Measurements from ENCODE around the gene HSPB1.
"Not testable (repeated sequence)": the region's sequence is repeated elsewhere in the genome, so short reads cannot be mapped to it uniquely, and the experiment has no call there.

The HSPB1 gene

GRCh38 chr7:76293407-76293901, 9.0 kb upstream of the HSPB1 start:
- no peak overlapping the region for H3K4me3 ChIP-seq (ENCODE audit: low read depth, low read length)
- H3K27ac ChIP-seq (ENCODE audit: low read depth, low read length) = no peak overlapping the region
- H3K9me3 ChIP-seq (ENCODE audit: control insufficient read depth, insufficient read depth, low read length) = no peaks in the 10 kb centered on the region
- no peak overlapping the region for H3K9ac ChIP-seq (ENCODE audit: low read depth, low read length)
- peaks cover 22% of the 10 kb centered on the region for H3K4me1 ChIP-seq (ENCODE audit: control insufficient read depth, insufficient read depth, low read length)
- H3K36me3 ChIP-seq (ENCODE audit: control insufficient read depth, insufficient read depth, low read length) = no peaks in the 10 kb centered on the region
- H3K27me3 ChIP-seq (ENCODE audit: control insufficient read depth, insufficient read depth, low read length) = no peaks in the 10 kb centered on the region

DNA sequence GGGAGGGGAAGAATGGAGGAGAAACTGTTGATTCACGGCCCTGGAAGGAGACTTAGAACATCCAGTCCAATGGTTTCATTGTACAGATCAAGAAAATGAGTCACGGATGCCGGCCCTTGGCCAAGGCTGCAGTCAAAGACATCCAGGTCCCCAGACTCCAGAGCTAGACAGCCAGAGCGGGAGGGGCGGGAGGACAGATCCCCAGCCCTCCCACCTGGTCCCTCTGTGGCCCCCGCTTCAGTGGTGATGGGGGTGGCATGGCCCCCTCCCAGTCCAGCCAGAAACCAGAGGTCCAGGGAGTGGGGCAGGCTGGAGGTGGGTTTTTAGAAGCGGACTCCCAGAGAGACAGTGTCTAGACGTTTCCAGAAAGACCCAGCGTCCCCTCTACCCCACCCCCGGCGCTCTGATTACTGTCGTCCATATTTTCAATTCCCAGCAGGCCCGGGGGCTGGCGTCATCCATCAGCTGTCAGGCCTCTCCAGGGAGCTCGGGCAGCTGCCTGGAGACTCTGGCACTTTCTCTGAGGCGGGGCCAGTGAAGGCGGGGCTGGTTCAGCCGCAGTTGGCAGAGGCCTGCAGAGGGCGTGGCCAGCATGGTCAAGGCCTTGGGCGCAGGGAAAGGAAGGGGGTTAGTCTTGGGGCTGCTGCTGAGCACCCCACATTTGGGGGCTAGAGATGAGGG, 8.0 kb upstream of the HSPB1 start:
- Histone ChIP-seq H3K27ac (ENCODE audit: low read depth, low read length) (no peak overlapping the region), H3K4me1 (ENCODE audit: control insufficient read depth, insufficient read depth, low read length) (peaks cover 22% of the 10 kb centered on the region), H3K36me3 (ENCODE audit: control insufficient read depth, insufficient read depth, low read length) (no peaks in the 10 kb centered on the region), H3K4me3 (ENCODE audit: low read depth, low read length) (no peak overlapping the region), H3K9me3 (ENCODE audit: control insufficient read depth, insufficient read depth, low read length) (no peaks in the 10 kb centered on the region), H3K9ac (ENCODE audit: low read depth, low read length) (no peak overlapping the region), H3K27me3 (ENCODE audit: control insufficient read depth, insufficient read depth, low read length) (no peaks in the 10 kb centered on the region)

GRCh38 chr7:76296743-76297740, 5.4 kb upstream of the HSPB1 start:
- H3K27ac ChIP-seq (ENCODE audit: low read depth, low read length) = no peak overlapping the region
- no peaks in the 10 kb centered on the region for H3K9me3 ChIP-seq (ENCODE audit: control insufficient read depth, insufficient read depth, low read length)
- no peaks in the 10 kb centered on the region for H3K36me3 ChIP-seq (ENCODE audit: control insufficient read depth, insufficient read depth, low read length)
- H3K4me3 ChIP-seq (ENCODE audit: low read depth, low read length) = no peak overlapping the region
- H3K4me1 ChIP-seq (ENCODE audit: control insufficient read depth, insufficient read depth, low read length) = peaks cover 9% of the 10 kb centered on the region; the same call in 1 of the 2 replicates
- H3K9ac ChIP-seq (ENCODE audit: low read depth, low read length) = no peak overlapping the region
- H3K27me3 ChIP-seq (ENCODE audit: control insufficient read depth, insufficient read depth, low read length) = peaks cover 8% of the 10 kb centered on the region

- H3K36me3 ChIP-seq (ENCODE audit: control insufficient read depth, insufficient read depth, low read length) = peaks cover 6% of the 10 kb centered on the region; the same call in 1 of the 2 replicates
- H3K27ac ChIP-seq (ENCODE audit: low read depth, low read length) = no peak overlapping the region
- H3K4me1 ChIP-seq (ENCODE audit: control insufficient read depth, insufficient read depth, low read length) = peaks cover 8% of the 10 kb centered on the region; the same call in 1 of the 2 replicates
Observed at GRCh38 chr7:76300166-76300731, 2.2 kb upstream of the HSPB1 start.

GRCh38 chr7:76301000-76301399, 1.5 kb upstream of the HSPB1 start:
- no peaks in the 10 kb centered on the region for H3K9me3 ChIP-seq (ENCODE audit: control insufficient read depth, insufficient read depth, low read length)
- H3K9ac ChIP-seq (ENCODE audit: low read depth, low read length) = no peak overlapping the region
- H3K27me3 ChIP-seq (ENCODE audit: control insufficient read depth, insufficient read depth, low read length) = peaks cover 10% of the 10 kb centered on the region
- peaks cover 8% of the 10 kb centered on the region; the same call in 1 of the 2 replicates for H3K4me1 ChIP-seq (ENCODE audit: control insufficient read depth, insufficient read depth, low read length)
- peaks cover 6% of the 10 kb centered on the region; the same call in 1 of the 2 replicates for H3K36me3 ChIP-seq (ENCODE audit: control insufficient read depth, insufficient read depth, low read length)
- no peak overlapping the region for H3K4me3 ChIP-seq (ENCODE audit: low read depth, low read length)
- H3K27ac ChIP-seq (ENCODE audit: low read depth, low read length) = no peak overlapping the region

More at GRCh38 chr7:76300166-76300731, 2.2 kb upstream of the HSPB1 start:
- Histone ChIP-seq H3K27me3 (ENCODE audit: control insufficient read depth, insufficient read depth, low read length) (peaks cover 10% of the 10 kb centered on the region), H3K4me3 (ENCODE audit: low read depth, low read length) (no peak overlapping the region), H3K9ac (ENCODE audit: low read depth, low read length) (no peak overlapping the region), H3K9me3 (ENCODE audit: control insufficient read depth, insufficient read depth, low read length) (no peaks in the 10 kb centered on the region)

- Histone ChIP-seq H3K27ac (ENCODE audit: low read depth, low read length) (peak overlapping the region; percentile 55), H3K9ac (ENCODE audit: low read depth, low read length) (no peak overlapping the region)
Observed at GRCh38 chr7:76303202-76304147, 1.0 kb downstream of the HSPB1 start.

GRCh38 chr7:76304888-76305375, 2.5 kb downstream of the HSPB1 start:
- Histone ChIP-seq H3K27ac (ENCODE audit: low read depth, low read length) (no peak overlapping the region), H3K4me3 (ENCODE audit: low read depth, low read length) (no peak overlapping the region)

More at GRCh38 chr7:76303202-76304147, 1.0 kb downstream of the HSPB1 start:
- peaks cover 13% of the 10 kb centered on the region; the same call in 1 of the 2 replicates for H3K4me1 ChIP-seq (ENCODE audit: control insufficient read depth, insufficient read depth, low read length)
- peaks cover 10% of the 10 kb centered on the region for H3K27me3 ChIP-seq (ENCODE audit: control insufficient read depth, insufficient read depth, low read length)
- H3K36me3 ChIP-seq (ENCODE audit: control insufficient read depth, insufficient read depth, low read length) = peaks cover 6% of the 10 kb centered on the region; the same call in 1 of the 2 replicates
- H3K9me3 ChIP-seq (ENCODE audit: control insufficient read depth, insufficient read depth, low read length) = no peaks in the 10 kb centered on the region
- peak overlapping the region; percentile 70 for H3K4me3 ChIP-seq (ENCODE audit: low read depth, low read length)

GRCh38 chr7:76308874-76309273, 6.4 kb downstream of the HSPB1 start:
- H3K9me3 ChIP-seq (ENCODE audit: control insufficient read depth, insufficient read depth, low read length); H3K27ac ChIP-seq (ENCODE audit: low read depth, low read length): not testable (repeated sequence)

More at GRCh38 chr7:76304888-76305375, 2.5 kb downstream of the HSPB1 start:
- Histone ChIP-seq H3K4me1 (ENCODE audit: control insufficient read depth, insufficient read depth, low read length) (peaks cover 13% of the 10 kb centered on the region; the same call in 1 of the 2 replicates), H3K9me3 (ENCODE audit: control insufficient read depth, insufficient read depth, low read length) (no peaks in the 10 kb centered on the region), H3K9ac (ENCODE audit: low read depth, low read length) (no peak overlapping the region), H3K36me3 (ENCODE audit: control insufficient read depth, insufficient read depth, low read length) (peaks cover 6% of the 10 kb centered on the region; the same call in 1 of the 2 replicates), H3K27me3 (ENCODE audit: control insufficient read depth, insufficient read depth, low read length) (peaks cover 10% of the 10 kb centered on the region)

DNA sequence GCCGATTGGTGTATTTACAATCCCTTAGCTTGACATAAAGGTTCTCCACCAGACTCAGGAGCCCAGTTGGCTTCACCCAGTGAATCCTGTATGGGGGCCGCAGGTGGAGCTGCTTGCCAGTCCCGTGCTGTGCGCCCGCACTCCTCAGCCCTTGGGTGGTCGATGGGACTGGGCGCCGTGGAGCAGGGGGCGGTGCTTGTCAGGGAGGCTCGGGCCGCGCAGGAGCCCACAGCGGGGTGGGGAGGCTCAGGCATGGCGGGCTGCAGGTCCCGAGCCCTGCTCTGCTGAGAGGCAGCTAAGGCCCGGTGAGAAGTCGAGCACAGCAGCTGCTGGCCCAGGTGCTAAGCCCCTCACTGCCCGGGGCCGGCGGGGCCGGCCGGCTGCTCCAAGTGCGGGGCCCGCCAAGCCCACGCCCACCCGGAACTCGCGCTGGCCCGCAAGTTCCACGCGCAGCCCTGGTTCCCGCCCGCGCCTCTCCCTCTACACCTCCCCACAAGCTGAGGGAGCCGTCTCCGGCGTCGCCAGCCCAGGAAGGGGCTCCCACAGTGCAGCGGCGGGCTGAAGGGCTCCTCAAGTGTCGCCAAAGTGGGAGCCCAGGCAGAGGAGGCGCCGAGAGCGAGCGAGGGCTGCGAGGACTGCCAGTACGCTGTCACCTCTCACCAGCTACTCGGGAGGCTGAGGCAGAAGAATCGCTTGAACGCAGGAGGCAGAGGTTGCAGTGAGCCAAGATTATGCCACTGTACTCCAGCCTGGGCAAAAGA, 7.0 kb downstream of the HSPB1 start:
- not testable (repeated sequence) for H3K9ac ChIP-seq (ENCODE audit: low read depth, low read length); H3K4me3 ChIP-seq (ENCODE audit: low read depth, low read length); H3K27ac ChIP-seq (ENCODE audit: low read depth, low read length); H3K27me3 ChIP-seq (ENCODE audit: control insufficient read depth, insufficient read depth, low read length); H3K4me1 ChIP-seq (ENCODE audit: control insufficient read depth, insufficient read depth, low read length); H3K36me3 ChIP-seq (ENCODE audit: control insufficient read depth, insufficient read depth, low read length); H3K9me3 ChIP-seq (ENCODE audit: control insufficient read depth, insufficient read depth, low read length)

More at GRCh38 chr7:76308874-76309273, 6.4 kb downstream of the HSPB1 start:
- not testable (repeated sequence) for H3K36me3 ChIP-seq (ENCODE audit: control insufficient read depth, insufficient read depth, low read length); H3K4me3 ChIP-seq (ENCODE audit: low read depth, low read length); H3K27me3 ChIP-seq (ENCODE audit: control insufficient read depth, insufficient read depth, low read length); H3K9ac ChIP-seq (ENCODE audit: low read depth, low read length)
- H3K4me1 ChIP-seq (ENCODE audit: control insufficient read depth, insufficient read depth, low read length) = peaks cover 12% of the 10 kb centered on the region; the same call in 1 of the 2 replicates

Data from HUES48 (cell line).